Measurements from ENCODE around the gene DEFB112.

DEFB112 gene

GRCh38 chr6:50049829-50050228 is at the start of gene DEFB112:
Gene DEFB112, minus strand, starts transcription at chr6:50049929. Its CDS starts 60 bp downstream, at chr6:50049869.
- no peak for DNase-seq

- DNase-seq, result no peak
Measured at GRCh38 chr6:50098641-50098993, 48.9 kb upstream of the DEFB112 start.

GRCh38 chr6:50097966-50098640 is 48.4 kb upstream of the DEFB112 start:
- DNase-seq, result no peak

DNA sequence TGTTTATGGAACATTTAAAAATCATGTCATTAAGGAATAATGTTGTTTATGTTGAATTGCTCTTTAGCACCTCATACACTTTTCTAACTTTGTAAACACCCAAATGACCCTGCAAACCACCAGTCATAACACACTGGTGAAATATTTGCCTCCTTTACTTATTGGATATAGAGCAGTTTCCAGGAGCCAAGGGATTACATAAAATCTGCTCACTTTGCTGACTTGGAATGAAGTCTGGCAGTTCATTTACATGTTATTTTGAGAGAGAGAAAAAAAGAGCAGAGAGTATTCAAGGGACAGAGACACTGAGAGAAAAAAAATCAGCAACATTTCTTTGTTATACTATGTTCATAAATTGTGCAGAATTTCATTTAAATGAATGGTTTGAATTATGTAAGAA is 46.6 kb upstream of the DEFB112 start:
- no peak for DNase-seq

DNA sequence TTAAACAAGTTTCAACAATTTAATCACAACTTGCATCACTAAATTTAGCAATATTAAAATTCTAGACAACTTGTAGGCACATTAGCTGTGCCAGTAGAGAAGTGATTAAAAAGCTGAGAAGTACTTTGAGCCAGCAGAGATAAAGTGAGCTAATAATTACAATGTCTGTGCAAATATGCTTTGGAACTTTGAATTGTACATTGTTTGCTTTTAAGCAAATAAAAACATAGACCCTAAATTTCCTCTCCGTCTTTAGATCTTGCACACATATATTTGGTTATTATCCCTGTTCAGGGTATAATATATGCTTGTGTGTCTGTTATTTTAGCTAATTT is 44.2 kb upstream of the DEFB112 start:
- no peak for DNase-seq

DNA sequence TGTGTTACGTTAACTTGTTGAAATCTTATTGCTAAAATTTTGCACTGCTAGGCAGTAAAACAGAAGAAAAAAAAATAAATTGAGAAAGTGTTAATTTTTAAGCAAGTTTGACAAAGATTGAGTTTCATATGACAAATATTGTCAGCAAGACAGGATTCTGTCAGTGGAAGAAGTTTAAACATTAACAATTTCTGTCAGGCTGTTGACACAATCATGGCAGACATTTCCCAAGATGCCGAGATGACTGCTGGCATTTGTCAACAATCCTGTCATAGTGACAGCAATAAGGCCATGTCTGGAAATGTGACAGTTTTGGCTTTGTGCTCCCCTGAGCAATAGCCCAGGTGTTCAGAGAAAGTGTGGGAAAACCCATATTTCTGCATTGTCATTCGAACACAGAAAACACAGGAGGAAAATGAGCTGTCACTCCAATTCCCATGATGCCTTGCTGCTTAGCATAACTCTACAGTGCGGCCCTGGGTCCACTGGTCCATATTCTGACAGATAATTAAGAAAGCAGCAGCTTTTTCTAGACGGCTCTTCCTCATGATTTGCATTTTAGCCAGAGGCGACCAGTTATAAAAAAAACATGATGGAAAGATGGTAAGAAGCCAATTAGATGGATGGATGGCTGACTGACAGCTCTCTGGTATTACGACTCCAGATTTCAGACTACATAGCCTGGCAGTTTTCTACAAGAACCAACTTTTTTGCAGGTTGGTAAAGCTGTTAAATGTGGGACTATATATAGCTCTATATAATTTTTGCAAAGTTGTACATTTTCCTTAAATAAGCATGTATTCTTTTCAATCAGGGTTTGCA is 43.6 kb upstream of the DEFB112 start:
- DNase-seq, result no peak

GRCh38 chr6:50091641-50092040 is 41.9 kb upstream of the DEFB112 start:
- DNase-seq, result no peak

GRCh38 chr6:50089911-50090310 is 40.2 kb upstream of the DEFB112 start:
- no peak for DNase-seq

GRCh38 chr6:50087231-50087954 is 37.7 kb upstream of the DEFB112 start:
- DNase-seq, result no peak

DNA sequence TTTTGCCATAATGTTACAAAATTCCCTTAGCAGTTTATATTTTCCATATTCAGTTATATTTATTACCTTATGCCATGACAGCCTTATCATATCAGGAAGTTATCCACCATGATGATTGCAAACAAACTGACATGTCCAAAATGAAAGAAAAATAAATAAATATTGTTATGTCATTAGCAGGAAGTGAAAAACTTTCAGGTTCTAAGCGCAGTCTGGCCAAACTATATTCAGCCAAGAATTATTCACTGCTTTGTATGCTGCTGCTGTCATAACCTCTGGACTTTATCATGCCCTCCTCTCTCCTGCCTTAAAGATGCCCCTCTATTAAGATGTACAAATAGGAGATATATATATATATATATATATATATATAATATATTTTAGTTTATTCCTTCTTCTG is 27.7 kb upstream of the DEFB112 start:
- DNase-seq, result no peak

DNA sequence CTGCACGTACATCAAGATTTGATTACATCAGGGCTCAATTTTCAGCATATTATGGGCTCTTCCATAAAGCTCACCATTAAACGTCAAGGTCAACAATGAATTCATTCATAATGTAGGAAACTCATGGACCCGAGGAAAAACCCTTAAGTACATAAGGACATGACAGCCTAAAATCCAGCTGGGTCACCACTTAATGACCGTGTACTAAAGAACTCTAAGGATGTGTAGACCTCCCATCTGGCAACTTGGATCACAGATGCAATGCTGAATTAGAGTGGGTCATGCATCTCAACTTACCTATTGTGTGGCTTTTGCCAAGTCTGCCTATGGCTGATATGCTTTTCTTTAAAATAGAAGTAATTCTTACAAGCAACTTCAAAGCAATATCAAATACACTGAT is 26.7 kb upstream of the DEFB112 start:
- DNase-seq, result no peak

- no peak for DNase-seq
Measured at GRCh38 chr6:50071921-50072320, 22.2 kb upstream of the DEFB112 start.

GRCh38 chr6:50070101-50070500 is 20.4 kb upstream of the DEFB112 start:
- DNase-seq, result no peak

GRCh38 chr6:50062051-50062450 is 12.3 kb upstream of the DEFB112 start:
- no peak for DNase-seq

DNA sequence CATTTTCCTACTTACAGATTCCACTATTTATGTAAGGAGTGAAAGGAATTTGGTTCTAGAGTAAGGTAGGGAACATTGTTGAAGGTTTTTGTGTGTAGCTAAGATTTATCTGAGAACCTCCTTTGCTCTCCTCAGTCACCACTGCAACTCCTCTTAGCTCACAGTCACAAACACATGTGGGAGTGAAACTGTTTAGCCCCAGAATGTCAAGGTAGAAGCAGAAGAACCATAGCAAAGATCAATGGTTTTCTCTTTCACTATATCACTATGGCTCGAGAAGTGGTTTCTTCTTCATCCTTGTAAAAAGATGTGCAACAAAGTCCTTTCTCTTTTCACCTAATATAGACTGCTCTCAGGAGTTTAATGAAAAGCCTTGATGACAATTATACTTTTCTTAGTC is 6.5 kb upstream of the DEFB112 start:
- no peak for DNase-seq

GRCh38 chr6:50047026-50047425 is 2.7 kb downstream of the DEFB112 start:
- no peak for DNase-seq

DNA sequence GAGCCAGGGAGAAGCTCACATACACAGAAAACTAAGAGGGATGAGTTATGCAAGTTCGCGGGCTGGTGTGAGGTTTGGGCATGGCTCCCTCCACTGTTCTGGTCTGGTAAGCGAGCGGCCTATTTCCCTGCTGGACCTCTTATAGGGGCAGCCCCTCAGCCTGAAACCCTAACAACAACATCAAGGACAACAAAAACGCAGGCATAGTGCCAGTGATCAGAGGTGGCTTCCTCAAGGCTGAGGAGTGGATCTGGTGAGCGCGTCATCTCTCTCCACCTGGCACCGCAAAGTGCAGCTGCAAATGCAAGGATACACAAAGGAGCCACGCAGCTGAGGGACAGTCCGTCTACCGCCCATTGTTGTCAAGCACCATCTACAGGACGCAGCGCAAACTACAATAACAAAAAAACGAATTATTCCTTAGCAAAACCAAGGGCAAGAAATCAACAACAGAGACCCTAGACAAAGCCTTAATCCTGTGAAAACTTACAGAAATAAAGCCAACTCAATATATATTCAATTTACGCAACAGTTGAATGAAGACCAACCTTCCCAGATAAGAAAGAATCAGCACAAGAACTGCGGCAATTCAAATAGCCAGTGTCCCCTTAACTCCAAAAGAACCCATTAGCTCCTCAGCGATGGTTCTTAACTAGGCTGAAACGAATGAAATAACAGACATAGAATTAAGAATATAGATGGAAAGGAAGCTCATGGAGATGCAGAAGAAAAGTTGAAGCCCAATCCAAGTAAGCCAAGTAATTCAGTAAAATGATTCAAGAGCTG is 18.8 kb downstream of the DEFB112 start:
- peak; percentile 28 for DNase-seq

DNA sequence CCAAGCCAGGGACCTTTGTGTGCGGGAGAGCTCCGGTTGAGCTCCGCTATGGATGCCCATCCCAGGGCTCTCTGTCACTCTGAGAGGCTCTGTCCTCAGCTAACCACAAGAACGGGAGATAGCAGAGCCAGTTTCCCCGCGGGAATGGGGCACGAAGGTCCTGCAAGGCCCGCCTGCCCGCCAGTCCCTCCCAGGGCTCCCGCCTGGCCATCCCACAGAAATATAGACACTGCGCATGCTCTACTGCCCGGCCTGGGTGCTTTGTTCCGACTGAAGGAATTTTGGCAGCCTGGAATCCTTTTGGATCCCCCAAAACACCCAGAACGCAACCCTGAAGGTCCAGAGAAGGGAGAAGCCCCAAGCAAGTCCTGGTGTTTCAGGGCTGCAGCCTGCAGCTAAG is 19.4 kb downstream of the DEFB112 start:
- no peak for DNase-seq

DNA sequence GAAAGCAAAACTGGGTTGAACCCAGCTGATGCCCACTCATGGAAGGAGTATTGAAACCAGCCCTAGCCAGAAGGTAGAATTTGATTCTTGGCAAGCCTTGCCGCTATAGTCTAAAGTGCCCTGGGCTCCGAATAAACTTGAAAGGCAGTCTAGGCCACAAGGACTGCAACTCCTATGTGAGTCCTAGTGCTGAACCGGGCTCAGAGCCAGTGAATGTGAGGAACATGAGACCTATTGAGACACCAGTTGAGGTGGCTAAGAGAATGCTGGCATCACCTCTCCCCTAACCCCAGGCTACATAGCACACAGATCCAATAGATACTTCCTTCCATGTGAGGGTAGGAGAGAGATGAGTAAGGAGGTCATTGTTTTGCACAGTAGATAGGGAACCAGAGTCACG is 24.5 kb downstream of the DEFB112 start:
- DNase-seq, result no peak

DNA sequence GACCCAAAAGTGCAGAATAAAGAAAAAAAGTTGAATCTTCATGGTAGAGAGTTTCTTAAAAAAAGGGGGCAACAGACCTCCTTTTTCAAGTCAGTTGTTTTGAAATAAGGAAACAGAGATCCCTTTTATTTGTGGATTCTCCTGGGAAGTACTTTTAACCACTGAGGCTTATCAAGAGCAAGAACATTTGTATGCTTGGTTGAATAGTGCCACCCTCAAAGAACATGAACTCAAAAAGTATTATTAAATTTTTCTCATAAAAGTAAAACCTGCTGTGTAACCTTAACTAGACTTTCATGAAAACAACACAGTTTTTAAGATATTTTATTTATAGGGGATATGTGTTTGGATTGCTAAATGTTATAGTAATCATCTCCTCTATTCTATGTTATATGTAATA is 27.8 kb downstream of the DEFB112 start, which contains the start of gene DEFB110:
Gene DEFB110 (minus strand): TSS at position 101 of the 400 bp plus-strand sequence. CDS start 59 bp downstream, at position 42.
- DNase-seq, result no peak

DNA sequence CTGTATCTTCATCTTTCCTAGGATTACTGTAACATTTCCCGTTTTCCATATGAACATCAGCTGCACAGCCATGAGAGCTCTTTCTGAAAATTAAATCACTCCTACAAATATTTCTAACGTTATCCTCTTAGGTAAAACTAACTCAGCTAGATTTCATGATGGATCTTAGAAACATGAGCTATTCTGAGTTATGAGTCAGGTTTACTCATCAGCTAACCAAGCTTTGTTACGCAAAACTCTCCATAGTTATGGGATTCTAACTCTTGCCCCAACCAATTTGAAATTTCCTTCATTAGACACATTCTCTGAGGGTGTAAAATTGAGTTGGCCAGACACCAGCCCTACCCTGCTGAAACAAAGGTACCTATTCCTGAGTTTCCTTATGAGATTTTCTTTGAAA is 41.9 kb downstream of the DEFB112 start:
- DNase-seq, result no peak

DNA sequence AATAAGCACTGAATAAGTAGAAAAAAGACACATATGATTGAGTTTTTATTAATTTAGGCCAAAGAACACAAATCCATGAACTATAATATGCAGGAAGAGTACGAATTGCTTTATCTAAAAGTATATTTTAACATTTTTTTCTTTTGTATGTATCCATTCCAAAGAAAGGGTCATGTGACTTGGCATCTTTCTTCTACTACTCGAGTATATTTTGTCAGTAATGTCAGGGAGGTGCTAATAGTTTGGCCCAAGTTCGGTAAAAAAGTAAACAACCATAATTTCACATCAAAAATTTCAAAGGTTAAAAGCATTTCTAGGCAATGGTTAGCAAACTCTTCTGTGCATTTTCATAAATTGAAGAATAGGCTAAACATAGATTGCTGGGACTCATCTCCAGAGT is 46.6 kb downstream of the DEFB112 start:
- no peak for DNase-seq

GRCh38 chr6:49995278-49995677 is 54.5 kb downstream of the DEFB112 start:
- no peak for DNase-seq
